ENCODE data around the gene NFIA.

NFIA gene

DNA sequence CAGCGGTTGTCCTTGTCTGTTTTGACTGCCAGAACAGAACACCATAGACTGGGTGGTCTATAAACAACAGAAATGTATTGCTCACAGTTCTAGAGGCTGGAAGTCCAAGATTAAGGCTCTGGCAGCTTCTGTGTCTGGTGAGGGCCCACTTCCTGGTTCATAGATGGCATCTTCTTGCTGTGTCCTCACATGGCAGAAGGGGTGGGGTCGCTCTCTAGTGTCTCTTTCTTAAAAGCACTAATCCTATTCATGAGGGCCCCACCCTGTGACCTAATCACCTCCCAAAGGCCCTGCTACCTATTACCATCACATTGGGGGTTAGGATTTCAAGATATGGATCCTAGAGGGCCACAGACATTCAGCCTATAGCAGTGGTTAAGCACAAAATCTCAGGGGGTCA is 304.4 kb downstream of the NFIA start:
- no peak overlapping the region for H3K4me3 ChIP-seq (replicated peaks; ENCODE audit: low read depth, low read length)
- no peak for DNase-seq (ENCODE audit: extremely low read depth, low read depth)
- TF ChIP-seq, protein P1, sequence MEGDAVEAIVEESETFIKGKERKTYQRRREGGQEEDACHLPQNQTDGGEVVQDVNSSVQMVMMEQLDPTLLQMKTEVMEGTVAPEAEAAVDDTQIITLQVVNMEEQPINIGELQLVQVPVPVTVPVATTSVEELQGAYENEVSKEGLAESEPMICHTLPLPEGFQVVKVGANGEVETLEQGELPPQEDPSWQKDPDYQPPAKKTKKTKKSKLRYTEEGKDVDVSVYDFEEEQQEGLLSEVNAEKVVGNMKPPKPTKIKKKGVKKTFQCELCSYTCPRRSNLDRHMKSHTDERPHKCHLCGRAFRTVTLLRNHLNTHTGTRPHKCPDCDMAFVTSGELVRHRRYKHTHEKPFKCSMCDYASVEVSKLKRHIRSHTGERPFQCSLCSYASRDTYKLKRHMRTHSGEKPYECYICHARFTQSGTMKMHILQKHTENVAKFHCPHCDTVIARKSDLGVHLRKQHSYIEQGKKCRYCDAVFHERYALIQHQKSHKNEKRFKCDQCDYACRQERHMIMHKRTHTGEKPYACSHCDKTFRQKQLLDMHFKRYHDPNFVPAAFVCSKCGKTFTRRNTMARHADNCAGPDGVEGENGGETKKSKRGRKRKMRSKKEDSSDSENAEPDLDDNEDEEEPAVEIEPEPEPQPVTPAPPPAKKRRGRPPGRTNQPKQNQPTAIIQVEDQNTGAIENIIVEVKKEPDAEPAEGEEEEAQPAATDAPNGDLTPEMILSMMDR (IDR thresholded peaks at IDR 0.05; ENCODE audit: low read depth, low read length, missing control alignments) = no peak

DNA sequence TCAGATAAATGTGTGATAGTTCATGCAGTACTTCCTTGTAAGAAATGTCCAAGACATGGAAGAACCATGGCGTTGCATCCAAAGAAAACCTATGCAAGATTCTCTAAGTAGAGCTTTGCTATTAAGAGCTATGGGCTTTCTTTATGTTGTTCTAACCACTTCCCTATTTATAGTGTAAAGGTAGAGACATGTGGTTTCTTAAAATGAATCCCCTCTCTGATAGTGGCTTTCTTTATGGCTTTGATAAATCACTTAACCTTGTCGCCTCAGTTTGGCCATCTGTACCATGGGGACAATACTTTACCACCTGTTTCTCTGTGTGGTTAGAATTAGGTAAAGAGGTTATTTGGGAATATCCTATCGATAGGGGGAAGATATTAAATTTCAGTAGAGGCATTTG is 305.5 kb downstream of the NFIA start:
- TF ChIP-seq, protein P1 (IDR thresholded peaks at IDR 0.05; ENCODE audit: low read depth, low read length, missing control alignments) = no peak
- DNase-seq (ENCODE audit: extremely low read depth, low read depth) = no peak
- H3K4me3 ChIP-seq (replicated peaks; ENCODE audit: low read depth, low read length) = no peak overlapping the region

DNA sequence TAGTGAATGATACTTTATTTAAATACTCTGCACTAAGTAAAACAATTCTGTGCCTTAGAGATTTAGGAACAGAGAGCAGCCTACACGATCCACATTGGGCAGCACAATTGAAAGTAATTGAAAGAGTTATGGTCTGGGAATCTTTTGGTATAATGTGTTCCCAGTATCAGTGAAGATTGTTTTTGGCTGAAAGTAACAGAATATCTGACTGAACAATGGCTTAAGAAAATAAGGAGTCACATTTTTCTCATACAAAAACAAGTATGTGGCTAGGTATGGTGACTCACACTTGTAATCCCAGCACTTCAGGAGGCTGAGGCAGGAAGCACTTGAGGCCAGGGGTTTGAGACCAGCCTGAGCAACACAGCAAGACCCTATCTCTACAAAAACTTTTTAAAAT is 306.2 kb downstream of the NFIA start:
- no peak for DNase-seq (ENCODE audit: extremely low read depth, low read depth)
- TF ChIP-seq, protein P1 (IDR thresholded peaks at IDR 0.05; ENCODE audit: low read depth, low read length, missing control alignments) = no peak
- H3K4me3 ChIP-seq (replicated peaks; ENCODE audit: low read depth, low read length) = no peak overlapping the region

DNA sequence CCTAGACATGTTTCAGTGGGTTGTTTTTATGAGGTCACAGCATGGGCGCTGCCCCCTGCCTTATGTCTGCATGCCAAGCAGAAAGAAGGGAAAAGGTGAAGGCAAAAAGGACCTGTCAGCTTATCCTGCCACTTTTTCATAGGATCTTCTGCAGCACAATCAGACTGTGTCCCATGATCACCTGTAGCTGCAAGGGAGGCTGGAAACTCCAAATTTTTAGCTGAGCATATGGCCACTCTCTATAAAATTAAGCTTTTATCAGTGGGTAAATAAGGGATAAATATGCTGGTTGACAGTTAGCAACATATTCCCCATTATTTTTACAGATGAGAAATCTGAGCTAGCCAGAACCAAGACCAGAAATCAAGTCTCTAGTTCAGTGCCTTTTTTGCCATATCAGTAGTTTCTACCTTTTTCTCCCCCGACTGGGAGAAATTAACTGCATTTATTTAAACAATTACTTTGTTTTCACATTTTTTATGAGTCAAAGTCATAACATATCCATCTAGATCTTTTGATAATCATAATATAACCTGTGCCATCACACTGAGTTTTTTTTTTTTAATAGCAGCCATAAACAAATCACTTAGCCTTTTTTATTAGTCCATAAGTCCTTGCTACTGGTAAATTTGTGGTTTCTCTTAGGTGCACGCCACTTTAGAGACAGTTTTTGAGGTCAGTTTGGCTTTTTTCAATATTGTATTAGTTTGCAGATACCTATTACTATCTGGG is 307.0 kb downstream of the NFIA start:
- no peak for DNase-seq (ENCODE audit: extremely low read depth, low read depth)
- no peak overlapping the region for H3K4me3 ChIP-seq (replicated peaks; ENCODE audit: low read depth, low read length)
- TF ChIP-seq, protein P1 (IDR thresholded peaks at IDR 0.05; ENCODE audit: low read depth, low read length, missing control alignments) = no peak

DNA sequence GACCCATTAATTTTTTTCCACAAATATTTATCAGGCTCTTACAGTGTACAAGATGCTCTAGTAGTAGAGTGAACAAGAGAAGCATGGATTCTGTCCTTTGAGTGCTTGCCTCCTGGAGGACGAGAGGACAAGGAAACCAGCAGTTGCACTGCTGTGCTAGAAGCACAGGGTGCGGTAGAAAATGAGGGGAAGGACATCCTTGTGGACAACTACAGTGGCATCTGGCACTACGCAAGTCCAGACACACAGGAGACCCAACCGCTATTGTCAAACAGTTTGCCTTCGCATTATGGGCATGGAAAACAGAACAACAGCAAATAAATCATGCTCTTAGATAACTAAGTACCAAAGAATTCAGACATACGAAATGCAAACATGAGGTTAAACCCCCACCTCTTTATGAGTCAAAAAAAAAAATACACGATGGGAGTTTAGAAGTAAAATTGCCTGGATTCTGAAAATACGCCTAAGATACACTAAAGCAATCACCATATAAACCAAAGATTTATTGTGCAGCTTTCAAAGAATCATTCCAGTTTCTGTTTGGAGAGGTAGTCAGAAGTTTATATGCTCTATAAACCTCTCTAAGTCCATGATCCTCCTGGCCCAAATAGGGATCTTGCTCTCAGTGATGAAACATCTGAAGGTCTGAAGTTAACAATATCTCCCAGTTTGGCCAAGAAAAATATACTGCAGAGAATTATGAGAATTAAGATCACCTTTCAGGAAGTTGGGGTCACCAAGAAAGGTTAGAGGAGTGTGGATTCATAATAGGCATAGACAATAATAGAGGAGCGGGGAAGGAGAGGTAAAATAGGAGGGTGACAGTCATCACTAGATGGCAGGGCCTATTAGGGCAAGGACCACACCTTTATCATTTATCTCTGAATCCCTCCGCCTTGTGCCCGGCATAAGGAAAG is 307.8 kb downstream of the NFIA start:
- DNase-seq (ENCODE audit: extremely low read depth, low read depth) = no peak
- TF ChIP-seq, protein P1 (IDR thresholded peaks at IDR 0.05; ENCODE audit: low read depth, low read length, missing control alignments) = no peak
- no peak overlapping the region for H3K4me3 ChIP-seq (replicated peaks; ENCODE audit: low read depth, low read length)

DNA sequence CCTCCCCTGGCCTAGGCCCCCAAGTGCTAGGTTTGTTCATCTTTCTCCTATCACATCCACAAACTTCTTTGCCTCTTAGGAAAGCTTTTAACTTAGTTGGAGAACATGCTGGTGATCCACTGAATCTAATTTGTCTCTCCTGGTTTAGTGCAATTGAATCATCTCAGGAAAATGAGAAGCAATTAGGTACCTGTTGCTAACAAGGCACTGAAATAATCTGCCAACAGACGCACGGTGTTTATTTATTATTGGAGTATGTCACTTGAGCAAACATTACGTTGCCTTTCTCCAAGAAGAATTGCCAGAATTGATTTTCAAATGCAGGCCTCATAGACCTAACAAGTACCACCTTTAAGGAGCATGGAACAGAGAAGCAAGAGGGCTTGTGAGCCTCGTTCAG is 309.4 kb downstream of the NFIA start:
- TF ChIP-seq, protein P1 (IDR thresholded peaks at IDR 0.05; ENCODE audit: low read depth, low read length, missing control alignments) = no peak
- DNase-seq (ENCODE audit: extremely low read depth, low read depth) = no peak
- no peak overlapping the region for H3K4me3 ChIP-seq (replicated peaks; ENCODE audit: low read depth, low read length)
